Fibroblast of mammary gland (primary cell): ENCODE measurements around the gene BATF.

Source experiments
- DNase-seq: peaks from one replicate; pipeline ENCODE4 v3.0.0-alpha.2; 2010; ENCODE audit warnings: low read depth
- H3K4me3 ChIP-seq: 2 replicates; pipeline ENCODE4 v1.5.1; 2011; ENCODE audit warnings: low read depth, mild to moderate bottlenecking, low read length, moderate library complexity; ENCODE audit not compliant: control insufficient read depth
- TF ChIP-seq, protein P1 (sequence below): conservative IDR thresholded peaks from 2 replicates; pipeline ENCODE4 v1.5.1; 2011; ENCODE audit warnings: low read depth, low read length, inconsistent platforms; ENCODE audit not compliant: control insufficient read depth, insufficient read depth

BATF gene

DNA sequence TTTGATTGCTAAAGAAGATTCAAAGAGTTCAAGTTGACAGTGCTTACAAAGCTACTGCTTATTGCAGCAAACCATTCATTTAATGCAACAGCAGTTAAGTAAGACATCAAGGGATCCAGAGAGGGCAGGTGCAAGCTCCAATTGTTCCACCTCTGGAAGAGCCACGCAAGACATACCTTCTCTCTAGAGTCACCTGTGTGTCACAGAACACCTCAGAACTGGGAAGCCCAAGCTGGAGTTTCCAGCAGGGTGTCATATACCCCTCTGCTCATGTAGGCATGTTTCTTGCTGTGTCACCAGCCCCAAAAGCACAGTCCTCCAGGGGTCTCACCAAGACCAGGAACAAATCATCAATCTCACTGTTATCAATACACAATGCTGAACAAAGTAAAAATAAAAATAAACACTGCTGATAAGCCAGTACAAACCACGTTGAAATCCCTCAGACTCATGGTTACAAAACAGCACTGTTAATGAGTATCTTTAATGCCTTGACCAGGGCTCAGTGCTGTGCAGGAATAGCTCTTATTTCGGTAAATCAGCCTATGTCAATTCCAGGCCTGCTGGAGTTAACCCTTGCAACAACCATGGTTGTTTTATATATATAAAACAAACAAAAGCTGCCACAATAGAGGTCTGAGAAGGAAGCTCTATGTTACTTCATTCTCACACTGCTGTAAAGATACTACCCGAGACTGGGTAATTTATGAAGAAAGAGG is 37.4 kb upstream of the BATF start:
- TF ChIP-seq, protein P1, sequence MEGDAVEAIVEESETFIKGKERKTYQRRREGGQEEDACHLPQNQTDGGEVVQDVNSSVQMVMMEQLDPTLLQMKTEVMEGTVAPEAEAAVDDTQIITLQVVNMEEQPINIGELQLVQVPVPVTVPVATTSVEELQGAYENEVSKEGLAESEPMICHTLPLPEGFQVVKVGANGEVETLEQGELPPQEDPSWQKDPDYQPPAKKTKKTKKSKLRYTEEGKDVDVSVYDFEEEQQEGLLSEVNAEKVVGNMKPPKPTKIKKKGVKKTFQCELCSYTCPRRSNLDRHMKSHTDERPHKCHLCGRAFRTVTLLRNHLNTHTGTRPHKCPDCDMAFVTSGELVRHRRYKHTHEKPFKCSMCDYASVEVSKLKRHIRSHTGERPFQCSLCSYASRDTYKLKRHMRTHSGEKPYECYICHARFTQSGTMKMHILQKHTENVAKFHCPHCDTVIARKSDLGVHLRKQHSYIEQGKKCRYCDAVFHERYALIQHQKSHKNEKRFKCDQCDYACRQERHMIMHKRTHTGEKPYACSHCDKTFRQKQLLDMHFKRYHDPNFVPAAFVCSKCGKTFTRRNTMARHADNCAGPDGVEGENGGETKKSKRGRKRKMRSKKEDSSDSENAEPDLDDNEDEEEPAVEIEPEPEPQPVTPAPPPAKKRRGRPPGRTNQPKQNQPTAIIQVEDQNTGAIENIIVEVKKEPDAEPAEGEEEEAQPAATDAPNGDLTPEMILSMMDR, result no peak
- no peak for DNase-seq
- no peak overlapping the region for H3K4me3 ChIP-seq

DNA sequence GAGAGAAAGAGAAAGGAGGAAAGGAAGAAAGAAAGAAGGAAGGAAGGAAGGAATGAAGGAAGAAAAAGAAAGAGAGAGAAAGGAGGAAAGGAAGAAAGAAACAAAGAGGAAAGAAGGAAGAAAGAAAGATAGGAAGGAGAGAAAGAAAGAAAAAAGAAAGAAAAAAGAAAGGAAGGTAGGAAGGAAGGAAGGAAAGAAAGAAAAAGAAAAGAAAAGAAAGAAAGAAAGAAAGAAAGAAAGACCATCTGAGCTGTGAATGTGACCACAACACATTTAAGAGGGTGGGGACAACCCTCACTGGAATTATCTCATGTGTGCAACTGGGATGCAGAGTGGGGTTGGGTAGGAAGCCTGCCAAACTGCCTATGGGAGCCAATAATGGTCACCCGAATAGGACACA is 36.0 kb upstream of the BATF start:
- DNase-seq, result no peak
- TF ChIP-seq, protein P1, result no peak
- no peak overlapping the region for H3K4me3 ChIP-seq

DNA sequence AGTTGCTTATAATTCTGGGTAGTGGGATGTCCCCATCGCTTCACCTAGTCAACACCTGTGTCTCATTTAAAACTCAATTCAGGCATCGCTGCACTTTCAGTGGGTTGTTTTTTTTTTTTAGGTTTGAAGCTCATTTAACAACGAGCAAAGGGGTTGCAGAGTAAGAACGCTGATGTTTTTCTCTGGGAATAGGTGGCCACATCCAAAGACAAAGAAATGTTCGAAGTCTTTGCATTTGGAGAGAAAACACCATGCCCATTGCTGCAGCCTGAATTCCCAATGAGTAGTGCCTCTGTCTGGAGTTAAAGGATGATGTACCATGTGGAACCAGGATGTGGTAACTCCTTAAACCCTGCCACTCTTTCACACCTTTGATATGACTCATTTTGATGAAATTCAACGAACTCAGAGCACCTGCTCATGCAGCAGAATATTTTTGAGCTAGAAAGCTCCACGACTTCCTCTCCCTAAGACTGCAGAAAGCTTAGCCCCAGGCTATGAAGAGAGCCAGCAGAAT is 35.1 kb upstream of the BATF start:
- TF ChIP-seq, protein P1, result no peak
- H3K4me3 ChIP-seq, result no peak overlapping the region
- DNase-seq, result no peak

DNA sequence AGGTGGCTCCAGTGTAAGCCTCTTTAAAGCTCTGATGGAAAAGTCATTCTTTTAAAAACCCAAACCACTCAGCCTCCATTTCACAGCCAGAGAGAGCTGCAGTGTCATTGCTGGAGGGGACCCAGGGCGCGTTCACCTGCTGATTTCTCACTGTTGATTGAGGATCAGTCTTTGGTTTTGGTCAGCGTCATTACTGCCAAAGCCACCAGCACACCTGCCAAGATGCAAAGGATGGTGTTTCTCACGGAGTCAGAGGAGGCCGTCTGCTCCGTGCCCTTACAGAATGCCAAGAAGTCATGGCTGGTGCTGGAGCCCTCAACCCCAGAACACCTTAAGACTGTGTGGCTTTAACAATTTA is 32.8 kb upstream of the BATF start:
- DNase-seq, result no peak
- TF ChIP-seq, protein P1, result no peak
- no peak overlapping the region for H3K4me3 ChIP-seq

DNA sequence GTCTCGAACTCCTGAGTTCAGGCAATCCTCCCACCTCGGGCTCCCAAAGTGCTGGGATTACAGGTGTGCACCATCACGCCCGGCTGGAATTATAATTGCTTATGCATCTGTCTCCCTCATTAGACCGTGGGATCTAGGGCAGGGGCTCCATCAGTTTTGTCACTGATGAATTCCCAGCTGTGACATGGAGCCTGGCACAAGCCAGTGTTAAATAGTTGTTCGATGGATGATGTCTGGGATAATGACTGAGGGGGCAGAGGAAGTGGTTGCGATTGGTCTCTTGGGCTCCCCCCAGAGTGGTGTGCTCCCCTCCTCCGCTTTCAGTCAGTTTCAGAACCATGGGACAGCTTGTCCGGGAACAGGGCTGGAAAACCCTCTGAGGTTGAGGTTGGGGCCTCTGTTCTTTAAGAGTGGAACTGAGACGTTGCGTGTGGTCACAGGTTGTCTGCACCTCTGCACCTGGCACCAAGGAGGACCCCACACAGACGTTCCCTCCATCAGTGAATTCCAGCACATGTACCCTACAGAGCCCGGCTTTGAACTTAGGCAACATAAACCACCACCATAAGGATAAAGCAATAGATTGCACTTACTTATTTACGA is 30.8 kb upstream of the BATF start:
- TF ChIP-seq, protein P1, result no peak
- no peak overlapping the region for H3K4me3 ChIP-seq
- DNase-seq, result no peak

DNA sequence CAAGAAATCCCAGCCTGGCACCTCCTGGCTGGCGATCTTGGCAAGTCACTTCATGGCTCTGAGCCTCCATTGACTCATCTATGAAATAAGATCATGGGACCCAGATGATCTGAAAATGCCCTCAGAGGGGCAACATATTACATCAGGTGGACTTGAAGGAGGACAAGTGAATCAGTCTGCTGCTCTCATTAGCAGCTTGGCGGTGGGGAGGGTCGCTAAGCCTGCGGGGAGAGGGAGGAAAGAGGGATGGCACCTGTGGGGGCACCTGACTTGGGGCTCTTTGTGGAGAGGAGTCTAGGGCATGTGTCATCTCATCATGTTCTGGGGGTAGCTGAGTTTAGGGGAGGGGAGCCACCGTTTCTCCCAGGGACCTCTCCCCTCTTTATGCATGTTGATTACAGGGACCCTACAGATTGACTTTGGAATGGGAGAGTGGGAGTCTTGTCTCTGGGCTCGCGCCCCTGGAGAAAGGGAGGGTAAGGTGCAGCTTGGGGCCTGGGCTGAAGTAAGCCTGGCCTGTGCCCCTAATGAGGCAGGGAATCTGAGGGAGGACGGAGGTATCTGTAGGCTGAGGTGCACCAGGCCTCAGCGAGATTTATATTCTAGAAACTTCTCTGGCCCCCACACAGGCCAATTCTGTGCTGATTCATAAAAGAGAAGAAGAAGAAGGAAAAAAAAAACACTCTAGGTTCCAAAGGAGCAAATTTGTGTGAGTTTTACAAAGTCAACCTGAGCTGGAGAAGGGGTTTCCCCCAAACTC is 29.3 kb upstream of the BATF start:
- H3K4me3 ChIP-seq, result no peak overlapping the region
- TF ChIP-seq, protein P1, result no peak
- peak; percentile 19 for DNase-seq
